Measurements from ENCODE around the gene CPSF2. TPM values are rescaled to one million over a fixed set of nuclear protein-coding genes. Genes with fewer than 3 reads are reported as not detected.

Gene CPSF2
- total RNA-seq, 4 donors from 2014 or later, result 19.5 to 29.0 (median 25.5) TPM

DNA sequence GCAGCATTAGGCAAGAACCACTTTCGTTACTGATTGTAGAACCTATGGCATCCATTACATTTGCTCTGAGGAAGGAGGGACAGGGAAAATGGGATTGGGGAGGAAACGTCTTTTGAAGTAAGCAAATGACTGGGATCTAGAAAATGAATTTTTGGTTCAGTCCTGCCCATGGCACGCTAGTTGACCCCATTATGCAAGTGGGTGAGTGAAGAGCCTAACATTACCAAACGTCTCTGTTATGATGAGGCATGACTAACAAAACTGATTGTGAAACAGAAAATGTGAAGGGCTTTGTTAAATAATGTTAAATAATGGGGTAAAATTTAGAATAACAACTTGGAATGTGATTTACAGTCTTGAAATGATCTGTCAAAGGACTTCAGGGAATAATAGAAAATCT is 38.9 kb downstream of the CPSF2 start:
- WGBS, result 20% methylated on average over 4 of the region's 4 CpGs
- peak in 1 of 2 donors; percentile 61 for TF ChIP-seq POLR2AphosphoS5 (IDR thresholded peaks at IDR 0.05)
- TF ChIP-seq, protein P1, sequence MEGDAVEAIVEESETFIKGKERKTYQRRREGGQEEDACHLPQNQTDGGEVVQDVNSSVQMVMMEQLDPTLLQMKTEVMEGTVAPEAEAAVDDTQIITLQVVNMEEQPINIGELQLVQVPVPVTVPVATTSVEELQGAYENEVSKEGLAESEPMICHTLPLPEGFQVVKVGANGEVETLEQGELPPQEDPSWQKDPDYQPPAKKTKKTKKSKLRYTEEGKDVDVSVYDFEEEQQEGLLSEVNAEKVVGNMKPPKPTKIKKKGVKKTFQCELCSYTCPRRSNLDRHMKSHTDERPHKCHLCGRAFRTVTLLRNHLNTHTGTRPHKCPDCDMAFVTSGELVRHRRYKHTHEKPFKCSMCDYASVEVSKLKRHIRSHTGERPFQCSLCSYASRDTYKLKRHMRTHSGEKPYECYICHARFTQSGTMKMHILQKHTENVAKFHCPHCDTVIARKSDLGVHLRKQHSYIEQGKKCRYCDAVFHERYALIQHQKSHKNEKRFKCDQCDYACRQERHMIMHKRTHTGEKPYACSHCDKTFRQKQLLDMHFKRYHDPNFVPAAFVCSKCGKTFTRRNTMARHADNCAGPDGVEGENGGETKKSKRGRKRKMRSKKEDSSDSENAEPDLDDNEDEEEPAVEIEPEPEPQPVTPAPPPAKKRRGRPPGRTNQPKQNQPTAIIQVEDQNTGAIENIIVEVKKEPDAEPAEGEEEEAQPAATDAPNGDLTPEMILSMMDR (IDR thresholded peaks at IDR 0.05), result no peak
- Histone ChIP-seq H3K4me1 (no peaks in the 10 kb centered on the region), H3K9me3 (peaks cover 0 to 3% (median 0%) of the 10 kb centered on the region in 4 donors), H3K27me3 (no peaks in the 10 kb centered on the region), H3K36me3 (peaks cover 43 to 99% (median 82%) of the 10 kb centered on the region in 4 donors), H3K4me3 (no peak overlapping the region), H3K27ac (replicated peaks in 1 of 4) (peak overlapping the region in 2 of 4 donors; percentile 6 to 40)
- intact Hi-C loops (cut with DNase I), result no loop called here
- no peak for DNase-seq (ENCODE audit: extremely low spot score)

DNA sequence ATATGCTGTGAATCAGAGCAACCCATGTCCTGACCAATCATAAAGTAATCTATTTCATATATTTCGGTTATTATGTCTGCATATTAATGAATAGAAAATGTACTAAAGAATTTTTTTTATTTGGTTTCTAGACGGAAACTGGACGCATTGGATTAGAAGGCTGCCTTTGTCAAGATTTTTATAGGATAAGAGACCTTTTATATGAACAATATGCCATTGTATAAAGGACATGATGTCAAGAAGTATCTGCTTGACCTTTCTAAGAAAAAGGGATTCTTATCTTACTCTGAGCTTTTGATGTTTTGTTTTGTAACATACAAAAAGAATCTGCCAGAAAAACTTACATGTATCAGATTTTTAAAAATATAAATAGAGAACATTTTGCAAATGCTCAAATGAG is 39.8 kb downstream of the CPSF2 start:
- no peak overlapping the region for H3K27ac ChIP-seq (replicated peaks in 1 of 4)
- H3K4me3 ChIP-seq, result no peak overlapping the region
- 86% methylated on average over 3 of the region's 3 CpGs for WGBS
- no peaks in the 10 kb centered on the region for H3K27me3 ChIP-seq
- H3K4me1 ChIP-seq, result no peaks in the 10 kb centered on the region
- peaks cover 0 to 3% (median 0%) of the 10 kb centered on the region in 4 donors for H3K9me3 ChIP-seq
- H3K36me3 ChIP-seq, result peaks cover 36 to 99% (median 80%) of the 10 kb centered on the region in 4 donors
- DNase-seq (ENCODE audit: extremely low spot score), result no peak
- intact Hi-C loops (cut with DNase I), result no loop called here
- TF ChIP-seq POLR2AphosphoS5 (IDR thresholded peaks at IDR 0.05), result no peak
- TF ChIP-seq POLR2A (IDR thresholded peaks at IDR 0.05; ENCODE audit: low read depth), result no peak
- TF ChIP-seq, protein P1 (IDR thresholded peaks at IDR 0.05), result no peak
- no peak for TF ChIP-seq EP300 (IDR thresholded peaks at IDR 0.05)

GRCh38 chr14:92164958-92165357 is 43.2 kb downstream of the CPSF2 start:
- DNase-seq (ENCODE audit: extremely low spot score), result no peak
- no peak overlapping the region for H3K27ac ChIP-seq (replicated peaks in 1 of 4)
- peaks cover 19 to 80% (median 59%) of the 10 kb centered on the region in 4 donors for H3K36me3 ChIP-seq
- H3K9me3 ChIP-seq, result peaks cover 0 to 3% (median 0%) of the 10 kb centered on the region in 4 donors
- no peak overlapping the region for H3K4me3 ChIP-seq
- intact Hi-C loops (cut with DNase I), result no loop called here
- 96% methylated on average over 2 of the region's 2 CpGs for WGBS
- H3K27me3 ChIP-seq, result no peaks in the 10 kb centered on the region
- no peaks in the 10 kb centered on the region for H3K4me1 ChIP-seq
- TF ChIP-seq EP300 (IDR thresholded peaks at IDR 0.05) (no peak), POLR2AphosphoS5 (IDR thresholded peaks at IDR 0.05) (no peak), POLR2A (IDR thresholded peaks at IDR 0.05; ENCODE audit: low read depth) (no peak)
- TF ChIP-seq, protein P1 (IDR thresholded peaks at IDR 0.05), result no peak

GRCh38 chr14:92173668-92174067 is 51.9 kb downstream of the CPSF2 start:
- DNase-seq (ENCODE audit: extremely low spot score), result no peak
- 100% methylated on average over 2 of the region's 2 CpGs for WGBS
- peaks cover 0 to 4% (median 2%) of the 10 kb centered on the region in 4 donors for H3K36me3 ChIP-seq
- no peaks in the 10 kb centered on the region for H3K9me3 ChIP-seq
- intact Hi-C loops (cut with DNase I), result no loop called here
- no peak overlapping the region for H3K4me3 ChIP-seq
- no peaks in the 10 kb centered on the region for H3K4me1 ChIP-seq
- no peaks in the 10 kb centered on the region for H3K27me3 ChIP-seq
- TF ChIP-seq POLR2AphosphoS5 (IDR thresholded peaks at IDR 0.05), result no peak
- no peak for TF ChIP-seq POLR2A (IDR thresholded peaks at IDR 0.05; ENCODE audit: low read depth)
- no peak for TF ChIP-seq EP300 (IDR thresholded peaks at IDR 0.05)
- TF ChIP-seq, protein P1 (IDR thresholded peaks at IDR 0.05), result no peak
- H3K27ac ChIP-seq (replicated peaks in 1 of 4), result no peak overlapping the region

DNA sequence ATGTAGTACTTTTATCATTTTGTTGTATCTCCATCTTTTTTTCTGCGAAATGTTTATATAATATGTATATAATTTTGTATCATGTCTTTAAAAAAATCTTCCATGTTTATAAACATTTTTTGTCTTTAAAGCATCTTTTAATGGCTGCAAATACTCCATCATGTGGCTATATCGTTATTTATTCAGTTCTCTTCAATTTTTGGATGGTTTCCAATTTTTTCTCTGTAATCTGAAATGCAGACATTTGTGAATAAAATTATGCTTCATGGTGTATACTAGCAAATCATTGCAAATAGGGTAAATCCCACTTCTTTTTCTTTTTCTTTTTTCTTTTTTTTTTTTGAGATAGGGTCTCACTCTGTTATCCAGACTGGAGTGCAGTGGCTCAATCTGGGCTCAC is 54.0 kb downstream of the CPSF2 start:
- Histone ChIP-seq H3K9me3 (no peaks in the 10 kb centered on the region), H3K36me3 (no peaks in the 10 kb centered on the region), H3K4me1 (no peaks in the 10 kb centered on the region), H3K27ac (replicated peaks in 1 of 4) (no peak overlapping the region), H3K4me3 (no peak overlapping the region), H3K27me3 (no peaks in the 10 kb centered on the region)
- DNase-seq (ENCODE audit: extremely low spot score), result no peak
- intact Hi-C loops (cut with DNase I), result no loop called here
- TF ChIP-seq, protein P1 (IDR thresholded peaks at IDR 0.05), result no peak
- TF ChIP-seq EP300 (IDR thresholded peaks at IDR 0.05) (no peak), POLR2AphosphoS5 (IDR thresholded peaks at IDR 0.05) (no peak), POLR2A (IDR thresholded peaks at IDR 0.05; ENCODE audit: low read depth) (no peak)
- WGBS, result 61% methylated on average over 2 of the region's 2 CpGs

Data from esophagus muscularis mucosa (tissue), 4 donors.